K562 (cell line): ENCODE results near the gene METTL18. TPM values are rescaled to one million over a fixed set of nuclear protein-coding genes. Genes with fewer than 3 reads are reported as not detected.

Source experiments
- BRF1 ChIP-seq: IDR thresholded peaks from 3 replicates; pipeline ENCODE4 v1.6.1; 2011; ENCODE audit warnings: borderline replicate concordance, mild to moderate bottlenecking; ENCODE audit not compliant: insufficient read length; ENCODE audit errors: extremely low read depth
- CC2D1A ChIP-seq: fragments of 450-650 bp; IDR thresholded peaks from 2 replicates; pipeline ENCODE4 v1.6.1; 2017; ENCODE audit warnings: mild to moderate bottlenecking
- CREB3 ChIP-seq: fragments of 450-650 bp; conservative IDR thresholded peaks from 2 replicates; pipeline ENCODE4 v1.6.1; 2016; ENCODE audit warnings: missing genetic modification characterization, low read depth, mild to moderate bottlenecking, missing compliant biosample characterization, moderate library complexity
- CXXC5 ChIP-seq: fragments of 250-450 bp; sonication (Bioruptor Pico); IDR thresholded peaks from 2 replicates; pipeline ENCODE4 v1.8.0; 2022; ENCODE audit warnings: inconsistent platforms, mild to moderate bottlenecking, moderate library complexity
- E2F3 ChIP-seq: fragments of 250-450 bp; sonication (Bioruptor Pico); IDR thresholded peaks from 2 replicates; pipeline ENCODE4 v1.4.0; 2020; ENCODE audit warnings: mild to moderate bottlenecking
- ELF2 ChIP-seq: fragments of 250-450 bp; sonication (Bioruptor Pico); IDR thresholded peaks from 2 replicates; pipeline ENCODE4 v1.5.0; 2021; ENCODE audit warnings: mild to moderate bottlenecking
- ESRRB ChIP-seq: fragments of 250-450 bp; sonication (Bioruptor Pico); IDR thresholded peaks from 2 replicates; pipeline ENCODE4 v1.5.0; 2020; ENCODE audit warnings: mild to moderate bottlenecking, moderate library complexity, borderline replicate concordance
- FOXJ3 ChIP-seq: sonication (generic); formaldehyde crosslinking; IDR thresholded peaks from 2 replicates; pipeline ENCODE4 v1.4.0; 2020; ENCODE audit warnings: mild to moderate bottlenecking, missing genetic modification reagents
- JUN ChIP-seq, 2 experiments: sonication (generic) in 1 of 2; formaldehyde crosslinking in 1 of 2; IDR thresholded peaks; 2 replicates each; pipeline versions ENCODE4 v1.6.1 to v1.8.0; 2012 to 2022; ENCODE audit warnings: borderline replicate concordance in 2 of 2, mild to moderate bottlenecking in 2 of 2, improper control_type of control experiment in 1 of 2, low read depth in 1 of 2, low read length in 1 of 2, missing genetic modification reagents in 1 of 2
- NCOA2 ChIP-seq, 2 experiments: fragments of 450-650 bp; IDR thresholded peaks; 2 replicates each; pipeline ENCODE4 v1.6.1; 2018; ENCODE audit warnings: mild to moderate bottlenecking in 2 of 2, moderate library complexity in 1 of 2; ENCODE audit not compliant: partially characterized antibody in 2 of 2
- NCOR1 ChIP-seq: fragments of 450-650 bp; IDR thresholded peaks from 2 replicates; pipeline ENCODE4 v1.6.1; 2016; ENCODE audit warnings: mild to moderate bottlenecking, moderate library complexity
- SNRNP70 ChIP-seq: fragments of 200-400 bp; formaldehyde crosslinking; optimal IDR thresholded peaks from 2 replicates; pipeline ENCODE3; 2017; ENCODE audit warnings: low read depth, low read length
- STAT5A ChIP-seq: IDR thresholded peaks from 2 replicates; pipeline ENCODE4 v1.6.1; 2012; ENCODE audit warnings: low read length, inconsistent platforms, borderline replicate concordance
- ZNF507 ChIP-seq: conservative IDR thresholded peaks from 2 replicates; pipeline ENCODE4 v1.6.1; 2017; ENCODE audit warnings: missing genetic modification characterization, missing compliant biosample characterization
- polyA plus RNA-seq, 8 experiments: library from polyadenylated mRNA; depleted of rRNA in 4 of 8; stranded (reverse) in 5 of 8; unstranded in 3 of 8; fragments of >200 nt; fragmentation: Nextera tagmentation in 2 of 8; fragmentation: Illumina TruSeq in 1 of 8; extraction: Ambion mirVana in 2 of 8; extraction: Trizol in 1 of 8; gene quantifications; 2 replicates each; pipeline versions ENCODE4 v1.2.1 to v1.2.3, GENCODE V29; 2011 to 2014; ENCODE audit warnings: inconsistent platforms in 1 of 8, missing spikeins in 1 of 8
- total RNA-seq, 7 experiments: library from RNA; depleted of rRNA in 6 of 7; stranded (reverse); fragments of >200 nt in 6 of 7; fragmentation: Illumina TruSeq in 2 of 7; extraction: Trizol in 2 of 7; gene quantifications; 2 replicates each; pipeline versions ENCODE4 v1.2.1 to v1.2.3, GENCODE V29; 2011 to 2021; ENCODE audit warnings: low replicate concordance in 1 of 7
- TF ChIP-seq, protein P1 (sequence below): fragments of 200-800 bp; sonication (Bioruptor generic); IDR thresholded peaks from 2 replicates; pipeline ENCODE4 v1.6.1; 2016; ENCODE audit warnings: missing genetic modification characterization, missing compliant biosample characterization
- TF ChIP-seq, protein P2 (sequence below): fragments of 250-450 bp; sonication (Bioruptor Pico); IDR thresholded peaks from 2 replicates; pipeline ENCODE4 v1.8.0; 2021; ENCODE audit warnings: mild to moderate bottlenecking, moderate library complexity
- TF ChIP-seq, protein P3 (sequence below), 2 experiments: fragments of 450-650 bp in 1 of 2; sonication (generic) in 1 of 2; formaldehyde crosslinking in 1 of 2; IDR thresholded peaks in 1 of 2; conservative IDR thresholded peaks in 1 of 2; 2 replicates each; pipeline versions ENCODE4 v1.6.1 to v1.8.1; 2016 to 2023; ENCODE audit warnings: mild to moderate bottlenecking in 2 of 2, moderate library complexity in 2 of 2, inconsistent platforms in 1 of 2, missing genetic modification reagents in 1 of 2

The METTL18 gene
- total and polyA plus RNA-seq, 9 of the 15 experiments (the other 6 are each of a cell fraction or from before 2014, with no cell fraction given) = 9.5 to 40.2 (median 14.7) TPM

- TF ChIP-seq, protein P1, sequence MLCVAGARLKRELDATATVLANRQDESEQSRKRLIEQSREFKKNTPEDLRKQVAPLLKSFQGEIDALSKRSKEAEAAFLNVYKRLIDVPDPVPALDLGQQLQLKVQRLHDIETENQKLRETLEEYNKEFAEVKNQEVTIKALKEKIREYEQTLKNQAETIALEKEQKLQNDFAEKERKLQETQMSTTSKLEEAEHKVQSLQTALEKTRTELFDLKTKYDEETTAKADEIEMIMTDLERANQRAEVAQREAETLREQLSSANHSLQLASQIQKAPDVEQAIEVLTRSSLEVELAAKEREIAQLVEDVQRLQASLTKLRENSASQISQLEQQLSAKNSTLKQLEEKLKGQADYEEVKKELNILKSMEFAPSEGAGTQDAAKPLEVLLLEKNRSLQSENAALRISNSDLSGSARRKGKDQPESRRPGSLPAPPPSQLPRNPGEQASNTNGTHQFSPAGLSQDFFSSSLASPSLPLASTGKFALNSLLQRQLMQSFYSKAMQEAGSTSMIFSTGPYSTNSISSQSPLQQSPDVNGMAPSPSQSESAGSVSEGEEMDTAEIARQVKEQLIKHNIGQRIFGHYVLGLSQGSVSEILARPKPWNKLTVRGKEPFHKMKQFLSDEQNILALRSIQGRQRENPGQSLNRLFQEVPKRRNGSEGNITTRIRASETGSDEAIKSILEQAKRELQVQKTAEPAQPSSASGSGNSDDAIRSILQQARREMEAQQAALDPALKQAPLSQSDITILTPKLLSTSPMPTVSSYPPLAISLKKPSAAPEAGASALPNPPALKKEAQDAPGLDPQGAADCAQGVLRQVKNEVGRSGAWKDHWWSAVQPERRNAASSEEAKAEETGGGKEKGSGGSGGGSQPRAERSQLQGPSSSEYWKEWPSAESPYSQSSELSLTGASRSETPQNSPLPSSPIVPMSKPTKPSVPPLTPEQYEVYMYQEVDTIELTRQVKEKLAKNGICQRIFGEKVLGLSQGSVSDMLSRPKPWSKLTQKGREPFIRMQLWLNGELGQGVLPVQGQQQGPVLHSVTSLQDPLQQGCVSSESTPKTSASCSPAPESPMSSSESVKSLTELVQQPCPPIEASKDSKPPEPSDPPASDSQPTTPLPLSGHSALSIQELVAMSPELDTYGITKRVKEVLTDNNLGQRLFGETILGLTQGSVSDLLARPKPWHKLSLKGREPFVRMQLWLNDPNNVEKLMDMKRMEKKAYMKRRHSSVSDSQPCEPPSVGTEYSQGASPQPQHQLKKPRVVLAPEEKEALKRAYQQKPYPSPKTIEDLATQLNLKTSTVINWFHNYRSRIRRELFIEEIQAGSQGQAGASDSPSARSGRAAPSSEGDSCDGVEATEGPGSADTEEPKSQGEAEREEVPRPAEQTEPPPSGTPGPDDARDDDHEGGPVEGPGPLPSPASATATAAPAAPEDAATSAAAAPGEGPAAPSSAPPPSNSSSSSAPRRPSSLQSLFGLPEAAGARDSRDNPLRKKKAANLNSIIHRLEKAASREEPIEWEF (CRISPR knock-in tag) = no peak
- TF ChIP-seq ESRRB (CRISPR knock-in tag) = no peak
- TF ChIP-seq NCOA2 (IDR thresholded peaks at IDR 0.05; ENCODE audit: partially characterized antibody in 2 of 2) = no peak
- TF ChIP-seq CC2D1A = peak; percentile 39; the same call in 1 of the 2 replicates
- TF ChIP-seq BRF1 = no peak
- TF ChIP-seq E2F3 (CRISPR knock-in tag) = peak; percentile 63; the same call in 1 of the 2 replicates
- TF ChIP-seq CXXC5 (CRISPR knock-in tag) = peak; percentile 79
- peak; percentile 92 for TF ChIP-seq ELF2 (CRISPR knock-in tag)
- TF ChIP-seq FOXJ3 = no peak
- TF ChIP-seq, protein P2, sequence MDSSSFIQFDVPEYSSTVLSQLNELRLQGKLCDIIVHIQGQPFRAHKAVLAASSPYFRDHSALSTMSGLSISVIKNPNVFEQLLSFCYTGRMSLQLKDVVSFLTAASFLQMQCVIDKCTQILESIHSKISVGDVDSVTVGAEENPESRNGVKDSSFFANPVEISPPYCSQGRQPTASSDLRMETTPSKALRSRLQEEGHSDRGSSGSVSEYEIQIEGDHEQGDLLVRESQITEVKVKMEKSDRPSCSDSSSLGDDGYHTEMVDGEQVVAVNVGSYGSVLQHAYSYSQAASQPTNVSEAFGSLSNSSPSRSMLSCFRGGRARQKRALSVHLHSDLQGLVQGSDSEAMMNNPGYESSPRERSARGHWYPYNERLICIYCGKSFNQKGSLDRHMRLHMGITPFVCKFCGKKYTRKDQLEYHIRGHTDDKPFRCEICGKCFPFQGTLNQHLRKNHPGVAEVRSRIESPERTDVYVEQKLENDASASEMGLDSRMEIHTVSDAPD (CRISPR knock-in tag) = no peak
- TF ChIP-seq JUN (IDR thresholded peaks at IDR 0.05; ENCODE audit: borderline replicate concordance, low read depth, low read length) = no peak
- no peak for TF ChIP-seq JUN (CRISPR knock-in tag; IDR thresholded peaks at IDR 0.05; ENCODE audit: borderline replicate concordance)
- TF ChIP-seq ZNF507 = no peak
- TF ChIP-seq STAT5A = peak; percentile 49; the same call in 1 of the 2 replicates
- TF ChIP-seq CREB3 (tag) = no peak
- no peak for TF ChIP-seq SNRNP70
- TF ChIP-seq, protein P3, sequence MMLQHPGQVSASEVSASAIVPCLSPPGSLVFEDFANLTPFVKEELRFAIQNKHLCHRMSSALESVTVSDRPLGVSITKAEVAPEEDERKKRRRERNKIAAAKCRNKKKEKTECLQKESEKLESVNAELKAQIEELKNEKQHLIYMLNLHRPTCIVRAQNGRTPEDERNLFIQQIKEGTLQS (IDR thresholded peaks at IDR 0.05) = no peak
- TF ChIP-seq, protein P3 (CRISPR knock-in tag; conservative IDR thresholded peaks at IDR 0.05) = no peak; the same call in 1 of the 2 replicates
- no peak for TF ChIP-seq NCOR1
Observed at GRCh38 chr1:169794530-169795416, at the start of gene METTL18 (continued).
